Activated naive CD4-positive, alpha-beta T cell treated with anti-CD3 and anti-CD28 coated beads, Interleukin-2, amount 50 U/mL, for 16 hours (primary cell): Measurements from ENCODE around the gene AHDC1.

ENCODE experiments used
- DNase-seq: peaks from one replicate; pipeline ENCODE4 v3.0.0-alpha.2; 2020

AHDC1 gene

GRCh38 chr1:27598295-27598687 is 5.7 kb downstream of the AHDC1 start:
- DNase-seq, result no peak

GRCh38 chr1:27597516-27598294 is 6.2 kb downstream of the AHDC1 start:
- DNase-seq, result no peak

- no peak for DNase-seq
These were observed 7.0 kb downstream of the AHDC1 start for GRCh38 chr1:27596986-27597385.

GRCh38 chr1:27596261-27596660 is 7.7 kb downstream of the AHDC1 start:
- DNase-seq, result no peak

- no peak for DNase-seq
These were observed 8.3 kb downstream of the AHDC1 start for GRCh38 chr1:27595597-27595996.

- DNase-seq, result no peak
These were observed 9.1 kb downstream of the AHDC1 start for GRCh38 chr1:27594564-27595510.

GRCh38 chr1:27593678-27594563 is 10.0 kb downstream of the AHDC1 start:
- DNase-seq, result no peak

- DNase-seq, result no peak
These were observed 10.8 kb downstream of the AHDC1 start for GRCh38 chr1:27592931-27593677.

- DNase-seq, result no peak
These were observed 11.6 kb downstream of the AHDC1 start for GRCh38 chr1:27592232-27592930.

- no peak for DNase-seq
These were observed 12.3 kb downstream of the AHDC1 start for GRCh38 chr1:27591622-27592021.

GRCh38 chr1:27590917-27591508 is 12.9 kb downstream of the AHDC1 start:
- no peak for DNase-seq

GRCh38 chr1:27589841-27590426 is 14.0 kb downstream of the AHDC1 start:
- DNase-seq, result no peak

GRCh38 chr1:27589441-27589840 is 14.5 kb downstream of the AHDC1 start:
- DNase-seq, result no peak

GRCh38 chr1:27588256-27589232 is 15.4 kb downstream of the AHDC1 start:
- no peak for DNase-seq

- DNase-seq, result no peak
These were observed 18.3 kb downstream of the AHDC1 start for GRCh38 chr1:27585684-27586083.

GRCh38 chr1:27584453-27584852 is 19.5 kb downstream of the AHDC1 start:
- DNase-seq, result no peak

- no peak for DNase-seq
These were observed 20.5 kb downstream of the AHDC1 start for GRCh38 chr1:27583479-27583878.

GRCh38 chr1:27581823-27582243 is 22.1 kb downstream of the AHDC1 start:
- no peak for DNase-seq

GRCh38 chr1:27577504-27578188 is 26.3 kb downstream of the AHDC1 start:
- DNase-seq, result no peak
